Heart left ventricle (tissue), 13 donors: ENCODE results near the gene CACNA2D3.

ENCODE experiments used
- CTCF ChIP-seq, 12 donors: fragments of 200-600 bp; sonication (generic) in 4 of 12; IDR thresholded peaks; one replicate each; pipeline versions ENCODE4 v1.5.0 to v1.8.0; 2018 to 2022; ENCODE audit warnings: antibody characterized with exemption in 12 of 12, mild to moderate bottlenecking in 5 of 12
- POLR2A ChIP-seq, 2 donors: fragments of 450-650 bp; IDR thresholded peaks; one replicate each; pipeline ENCODE4 v1.6.1; 2017; ENCODE audit warnings: antibody characterized with exemption in 2 of 2, mild to moderate bottlenecking in 2 of 2, moderate library complexity in 2 of 2
- donor health status: ischemic (EF 13 %, LVEDD 7.1; RV severe dilation, severe dysfunction).
- donor health status: DM: no; HTN: yes; CAD: no.
- donor health status: DM: no; HTN: no; CAD: no.
- donor health status: ischemic (EF 25% LVEDD 6.9; RV normal size, moderate dysfunction).
- donor health status: ischemic (EF 25% LVEDD 5.7; RV mildly dilated, moderate dysfunction).
- donor health status: ischemic (EF 35%, LVEDD 5.7; RV mildly dilated, moderate dysfunction).
- donor health status: nonischemic (EF 11% LVEDD 7.7; RV severe dilation, severe dysfunction).
- donor health status: DM: yes; HTN: yes; CAD: no.
- donor health status: PGD.
- donor health status: ischemic (EF 29% LVEDD 5.4; RV normal size, mild dysfunction).
- donor health status: nonischemic (EF 23%, LVEDD 6.1; RV moderate dilation, normal function).

- no peak for TF ChIP-seq POLR2A (IDR thresholded peaks at IDR 0.05)
- no peak for TF ChIP-seq CTCF (IDR thresholded peaks at IDR 0.05)
Measured at GRCh38 chr3:54847361-54847760, 725.0 kb downstream of the CACNA2D3 start.
